Activated naive CD8-positive, alpha-beta T cell treated with anti-CD3 and anti-CD28 coated beads, Interleukin-2, amount 10 ng/mL, durations not matched to agents 7 days and 5 days (primary cell): Measurements from ENCODE around the gene CACNG4. TPM values are rescaled to one million over a fixed set of nuclear protein-coding genes. Genes with fewer than 3 reads are reported as not detected.

Experiments used
- ATAC-seq: fragments of 150-1000 bp; cut with Tn5 transposase; one replicate; pipeline ENCODE4 v1.10.0; 2021; ENCODE audit warnings: low read depth, moderate library complexity
- POLR2A ChIA-PET: fragments of 350-600 bp; sonication (Branson Sonifier 250); formaldehyde crosslinking; loops from one replicate; lab custom pipeline; 2021; ENCODE audit warnings: antibody characterized with exemption; lab: Charles Lee
- DNase-seq: peaks from one replicate; pipeline ENCODE4 v3.0.0; 2021
- H3K27ac Mint-ChIP-seq: one replicate; pipeline ENCODE4 v1.8.0; 2022; ENCODE audit warnings: mild to moderate bottlenecking, mixed read lengths
- H3K27me3 Mint-ChIP-seq: one replicate; pipeline ENCODE4 v1.8.0; 2022; ENCODE audit warnings: mild to moderate bottlenecking, moderate library complexity, mixed read lengths
- H3K36me3 Mint-ChIP-seq: one replicate; pipeline ENCODE4 v1.8.0; 2021; ENCODE audit warnings: mild to moderate bottlenecking, mixed read lengths
- H3K4me1 Mint-ChIP-seq: one replicate; pipeline ENCODE4 v1.8.0; 2021; ENCODE audit warnings: mixed read lengths
- H3K4me3 Mint-ChIP-seq: one replicate; pipeline ENCODE4 v1.8.0; 2022; ENCODE audit warnings: mild to moderate bottlenecking, moderate library complexity, mixed read lengths
- H3K9me3 Mint-ChIP-seq: one replicate; pipeline ENCODE4 v1.8.0; 2021; ENCODE audit warnings: mixed read lengths
- total RNA-seq, 2 experiments: library from RNA; stranded (reverse); gene quantifications; one replicate each; pipeline ENCODE4 v1.2.3, GENCODE V29; 2021

The CACNG4 gene
- total RNA-seq, 2 experiments from 2014 or later = not detected

GRCh38 chr17:66975188-66975587, 10.7 kb downstream of the CACNG4 start:
- peaks cover 3% of the 10 kb centered on the region for H3K4me1 Mint-ChIP-seq
- H3K27ac Mint-ChIP-seq = no peak overlapping the region
- peaks cover 32% of the 10 kb centered on the region for H3K27me3 Mint-ChIP-seq
- H3K36me3 Mint-ChIP-seq = no peaks in the 10 kb centered on the region
- no peak for DNase-seq
- POLR2A ChIA-PET = no interaction called here
- H3K4me3 Mint-ChIP-seq = no peak overlapping the region
- no peaks in the 10 kb centered on the region for H3K9me3 Mint-ChIP-seq
- no peak for ATAC-seq

- POLR2A ChIA-PET = no interaction called here
- Mint-ChIP-seq H3K4me1 (peaks cover 3% of the 10 kb centered on the region), H3K27me3 (peaks cover 32% of the 10 kb centered on the region), H3K27ac (no peak overlapping the region), H3K36me3 (no peaks in the 10 kb centered on the region), H3K9me3 (no peaks in the 10 kb centered on the region), H3K4me3 (no peak overlapping the region)
- DNase-seq (no peak), ATAC-seq (no peak)
These were observed 11.3 kb downstream of the CACNG4 start for GRCh38 chr17:66975614-66976378.

- DNase-seq = no peak
- Mint-ChIP-seq H3K4me3 (no peak overlapping the region), H3K27ac (no peak overlapping the region), H3K36me3 (no peaks in the 10 kb centered on the region), H3K9me3 (no peaks in the 10 kb centered on the region), H3K4me1 (peaks cover 3% of the 10 kb centered on the region), H3K27me3 (peaks cover 32% of the 10 kb centered on the region)
- ATAC-seq = no peak
- POLR2A ChIA-PET = no interaction called here
These were observed 11.8 kb downstream of the CACNG4 start for GRCh38 chr17:66976379-66976663.

GRCh38 chr17:66976781-66977201, 12.3 kb downstream of the CACNG4 start:
- Mint-ChIP-seq H3K27ac (no peak overlapping the region), H3K27me3 (peaks cover 31% of the 10 kb centered on the region), H3K4me3 (no peak overlapping the region), H3K9me3 (no peaks in the 10 kb centered on the region), H3K36me3 (no peaks in the 10 kb centered on the region), H3K4me1 (peaks cover 3% of the 10 kb centered on the region)
- DNase-seq (no peak), ATAC-seq (no peak)
- POLR2A ChIA-PET = no interaction called here

GRCh38 chr17:66978514-66979061, 14.1 kb downstream of the CACNG4 start:
- peaks cover 3% of the 10 kb centered on the region for H3K4me1 Mint-ChIP-seq
- H3K9me3 Mint-ChIP-seq = no peaks in the 10 kb centered on the region
- H3K27ac Mint-ChIP-seq = no peak overlapping the region
- DNase-seq (no peak), ATAC-seq (no peak)
- peaks cover 42% of the 10 kb centered on the region for H3K27me3 Mint-ChIP-seq
- H3K36me3 Mint-ChIP-seq = no peaks in the 10 kb centered on the region
- POLR2A ChIA-PET = no interaction called here
- H3K4me3 Mint-ChIP-seq = no peak overlapping the region

GRCh38 chr17:66980896-66981295, 16.4 kb downstream of the CACNG4 start:
- H3K4me1 Mint-ChIP-seq = peaks cover 3% of the 10 kb centered on the region
- H3K27ac Mint-ChIP-seq = no peak overlapping the region
- POLR2A ChIA-PET = no interaction called here
- ATAC-seq (no peak), DNase-seq (no peak)
- no peaks in the 10 kb centered on the region for H3K9me3 Mint-ChIP-seq
- peaks cover 39% of the 10 kb centered on the region for H3K27me3 Mint-ChIP-seq
- no peaks in the 10 kb centered on the region for H3K36me3 Mint-ChIP-seq
- no peak overlapping the region for H3K4me3 Mint-ChIP-seq

GRCh38 chr17:66981983-66982508, 17.5 kb downstream of the CACNG4 start:
- POLR2A ChIA-PET = no interaction called here
- Mint-ChIP-seq H3K27me3 (peaks cover 36% of the 10 kb centered on the region), H3K9me3 (no peaks in the 10 kb centered on the region), H3K27ac (no peak overlapping the region), H3K4me3 (no peak overlapping the region), H3K36me3 (no peaks in the 10 kb centered on the region), H3K4me1 (peaks cover 3% of the 10 kb centered on the region)
- ATAC-seq (no peak), DNase-seq (no peak)

GRCh38 chr17:66983414-66984021, 19.0 kb downstream of the CACNG4 start:
- POLR2A ChIA-PET = no interaction called here
- ATAC-seq (no peak), DNase-seq (no peak)
- no peak overlapping the region for H3K27ac Mint-ChIP-seq
- no peaks in the 10 kb centered on the region for H3K9me3 Mint-ChIP-seq
- no peaks in the 10 kb centered on the region for H3K36me3 Mint-ChIP-seq
- peaks cover 8% of the 10 kb centered on the region for H3K4me1 Mint-ChIP-seq
- peaks cover 41% of the 10 kb centered on the region for H3K27me3 Mint-ChIP-seq
- H3K4me3 Mint-ChIP-seq = no peak overlapping the region

GRCh38 chr17:66984730-66985129, 20.2 kb downstream of the CACNG4 start:
- DNase-seq = no peak
- no peak overlapping the region for H3K4me3 Mint-ChIP-seq
- POLR2A ChIA-PET = no interaction called here
- H3K27ac Mint-ChIP-seq = no peak overlapping the region
- H3K9me3 Mint-ChIP-seq = no peaks in the 10 kb centered on the region
- H3K36me3 Mint-ChIP-seq = no peaks in the 10 kb centered on the region
- no peak for ATAC-seq
- peaks cover 46% of the 10 kb centered on the region for H3K27me3 Mint-ChIP-seq
- H3K4me1 Mint-ChIP-seq = peaks cover 7% of the 10 kb centered on the region

- Mint-ChIP-seq H3K4me1 (peaks cover 7% of the 10 kb centered on the region), H3K9me3 (no peaks in the 10 kb centered on the region), H3K27ac (no peak overlapping the region), H3K36me3 (no peaks in the 10 kb centered on the region), H3K4me3 (no peak overlapping the region), H3K27me3 (peaks cover 49% of the 10 kb centered on the region)
- ATAC-seq (no peak), DNase-seq (no peak)
- POLR2A ChIA-PET = no interaction called here
These were observed 21.1 kb downstream of the CACNG4 start for GRCh38 chr17:66985338-66986237.

- Mint-ChIP-seq H3K27me3 (peaks cover 54% of the 10 kb centered on the region), H3K4me1 (peaks cover 7% of the 10 kb centered on the region), H3K36me3 (no peaks in the 10 kb centered on the region), H3K27ac (no peak overlapping the region), H3K9me3 (no peaks in the 10 kb centered on the region), H3K4me3 (no peak overlapping the region)
- ATAC-seq = no peak
- DNase-seq = no peak
- POLR2A ChIA-PET = no interaction called here
These were observed 22.2 kb downstream of the CACNG4 start for GRCh38 chr17:66986659-66987058.

- no peaks in the 10 kb centered on the region for H3K36me3 Mint-ChIP-seq
- no peaks in the 10 kb centered on the region for H3K9me3 Mint-ChIP-seq
- POLR2A ChIA-PET = no interaction called here
- peaks cover 50% of the 10 kb centered on the region for H3K27me3 Mint-ChIP-seq
- no peak overlapping the region for H3K4me3 Mint-ChIP-seq
- DNase-seq (no peak), ATAC-seq (no peak)
- H3K27ac Mint-ChIP-seq = no peak overlapping the region
- peaks cover 7% of the 10 kb centered on the region for H3K4me1 Mint-ChIP-seq
These were observed 22.6 kb downstream of the CACNG4 start for GRCh38 chr17:66987059-66987616.
